ENCODE data around the gene NLGN1.
"Not testable (repeated sequence)": the region's sequence is repeated elsewhere in the genome, so short reads cannot be mapped to it uniquely, and the experiment has no call there.

NLGN1 gene

GRCh38 chr3:173397161-173398110, at the start of gene NLGN1:
TSS of gene NLGN1 (plus strand) at chr3:173397744.
- DNase-seq, result peak; percentile 80

- no peak for DNase-seq
Observed at GRCh38 chr3:173351886-173352285, 45.7 kb upstream of the NLGN1 start.

- DNase-seq, result not testable (repeated sequence)
Observed at GRCh38 chr3:173353137-173353536, 44.4 kb upstream of the NLGN1 start.

- DNase-seq, result no peak
Observed at GRCh38 chr3:173354124-173354523, 43.4 kb upstream of the NLGN1 start.

GRCh38 chr3:173371848-173372487, 25.6 kb upstream of the NLGN1 start:
- DNase-seq, result peak; percentile 30

- DNase-seq, result no peak
Observed at GRCh38 chr3:173380681-173381080, 16.9 kb upstream of the NLGN1 start.

- DNase-seq, result not testable (repeated sequence)
Observed at GRCh38 chr3:173381936-173382335, 15.6 kb upstream of the NLGN1 start.

- DNase-seq, result peak; percentile 87
Observed at GRCh38 chr3:173395073-173395411, 2.5 kb upstream of the NLGN1 start.

GRCh38 chr3:173395412-173396181, 1.9 kb upstream of the NLGN1 start:
- DNase-seq, result peak; percentile 92

GRCh38 chr3:173396191-173397041, 1.1 kb upstream of the NLGN1 start:
- peak; percentile 53 for DNase-seq

- DNase-seq, result no peak
Observed at GRCh38 chr3:173398111-173398479, 551 bp downstream of the NLGN1 start.

GRCh38 chr3:173399044-173399443, 1.5 kb downstream of the NLGN1 start:
- no peak for DNase-seq

- no peak for DNase-seq
Observed at GRCh38 chr3:173401369-173401768, 3.8 kb downstream of the NLGN1 start.

GRCh38 chr3:173402656-173403055, 5.1 kb downstream of the NLGN1 start:
- no peak for DNase-seq

- DNase-seq, result no peak
Observed at GRCh38 chr3:173403376-173403775, 5.8 kb downstream of the NLGN1 start.

- no peak for DNase-seq
Observed at GRCh38 chr3:173404156-173404555, 6.6 kb downstream of the NLGN1 start.

- DNase-seq, result no peak
Observed at GRCh38 chr3:173410436-173410835, 12.9 kb downstream of the NLGN1 start.

- DNase-seq, result peak; percentile 35
Observed at GRCh38 chr3:173410849-173411248, 13.3 kb downstream of the NLGN1 start.

- DNase-seq, result peak; percentile 40
Observed at GRCh38 chr3:173411375-173411973, 13.9 kb downstream of the NLGN1 start.

GRCh38 chr3:173416070-173416469, 18.5 kb downstream of the NLGN1 start:
- no peak for DNase-seq

- no peak for DNase-seq
Observed at GRCh38 chr3:173429076-173429475, 31.5 kb downstream of the NLGN1 start.

- DNase-seq, result no peak
Observed at GRCh38 chr3:173429527-173429926, 32.0 kb downstream of the NLGN1 start.
